A549 (cell line): Measurements from ENCODE around the gene ZCCHC17.

ENCODE experiments used
- CEBPB ChIP-seq, 2 experiments: fragments of >200 bp in 1 of 2; sonication (Bioruptor Twin) in 1 of 2; formaldehyde crosslinking in 1 of 2; IDR thresholded peaks; 2 replicates each; pipeline ENCODE4 v1.6.1; 2012 to 2016
- CHD2 ChIP-seq: fragments of 150-350 bp; IDR thresholded peaks from 2 replicates; pipeline ENCODE4 v1.6.1; 2014; ENCODE audit warnings: low read length; ENCODE audit not compliant: partially characterized antibody
- CHD4 ChIP-seq: fragments of 200-600 bp; sonication (generic); IDR thresholded peaks from 2 replicates; pipeline ENCODE4 v1.6.1; 2016; ENCODE audit warnings: antibody characterized with exemption, mild to moderate bottlenecking, borderline replicate concordance
- CTCF ChIP-seq: fragments of >200 bp; sonication (Bioruptor Twin); formaldehyde crosslinking; IDR thresholded peaks from 3 replicates; pipeline ENCODE4 v1.5.1; 2016
- EP300 ChIP-seq, 2 experiments: fragments of >200 bp; sonication (Bioruptor Twin); formaldehyde crosslinking; IDR thresholded peaks; 2 replicates in 1 of 2; 3 replicates in 1 of 2; pipeline ENCODE4 v1.6.1; 2016 to 2017
- POLR2A ChIP-seq: IDR thresholded peaks from 2 replicates; pipeline ENCODE4 v1.6.1; 2012; ENCODE audit warnings: mild to moderate bottlenecking, low read length
- POLR2AphosphoS2 ChIP-seq: conservative IDR thresholded peaks from 2 replicates; pipeline ENCODE4 v1.6.1; 2012; ENCODE audit warnings: low read length, improper control_type of control experiment, inconsistent platforms
- REST ChIP-seq: fragments of 200-600 bp; sonication (generic); IDR thresholded peaks from 2 replicates; pipeline ENCODE4 v1.6.1; 2016; ENCODE audit warnings: antibody characterized with exemption, mild to moderate bottlenecking, moderate library complexity
- RFX5 ChIP-seq: fragments of 450-650 bp; IDR thresholded peaks from 2 replicates; pipeline ENCODE4 v1.7.1; 2014; ENCODE audit warnings: antibody characterized with exemption, mild to moderate bottlenecking, moderate library complexity
- SMC3 ChIP-seq: fragments of >200 bp; sonication (Bioruptor Twin); formaldehyde crosslinking; IDR thresholded peaks from 3 replicates; pipeline ENCODE4 v1.6.1; 2018; ENCODE audit warnings: inconsistent platforms
- SREBF2 ChIP-seq: fragments of 450-650 bp; IDR thresholded peaks from 2 replicates; pipeline ENCODE4 v1.6.1; 2014; ENCODE audit warnings: mild to moderate bottlenecking, moderate library complexity
- ZNF302 ChIP-seq: fragments of 250-450 bp; sonication (Bioruptor Pico); IDR thresholded peaks from 2 replicates; pipeline ENCODE4 v1.9.0; 2021; ENCODE audit warnings: inconsistent platforms, mild to moderate bottlenecking, moderate library complexity

- no peak for TF ChIP-seq CTCF
- TF ChIP-seq EP300 (IDR thresholded peaks at IDR 0.05) = no peak
- TF ChIP-seq RFX5 = no peak
- no peak for TF ChIP-seq POLR2A
- TF ChIP-seq CEBPB (IDR thresholded peaks at IDR 0.05) = no peak
- TF ChIP-seq ZNF302 (CRISPR knock-in tag) = no peak
- TF ChIP-seq CHD2 = no peak
- no peak for TF ChIP-seq CHD4
- TF ChIP-seq REST = no peak
- no peak for TF ChIP-seq SMC3
- TF ChIP-seq SREBF2 = no peak
- TF ChIP-seq POLR2AphosphoS2 = no peak
Observed at GRCh38 chr1:31327381-31327780, 30.5 kb downstream of the ZCCHC17 start.
